ENCODE data around the gene CD163L1. TPM values are rescaled to one million over a fixed set of nuclear protein-coding genes. Genes with fewer than 3 reads are reported as not detected.

The CD163L1 gene
- total and polyA plus RNA-seq, 12 donors: 1.00 to 7.2 (median 2.5) TPM

DNA sequence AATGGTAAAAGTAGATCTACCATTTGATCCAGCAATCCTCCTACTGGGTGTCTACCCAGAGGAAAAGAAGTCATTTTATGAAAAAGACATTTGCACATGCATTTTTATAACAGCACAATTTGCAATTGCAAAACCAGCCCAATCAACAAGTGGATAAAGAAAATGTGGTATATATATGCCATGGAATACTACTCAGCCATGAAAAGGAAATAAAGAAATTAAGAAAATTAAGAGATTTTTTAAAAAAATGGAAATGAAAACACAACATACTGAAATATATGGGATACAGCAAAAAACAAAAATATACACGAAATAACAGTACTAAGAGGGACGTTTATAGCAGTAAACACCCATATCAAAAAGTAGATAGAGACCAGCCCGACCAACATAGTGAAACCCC lies 81.2 kb downstream of the CD163L1 start:
- no peak overlapping the region for H3K27ac ChIP-seq
- 82 to 84% methylated on average over 3 of the region's 3 CpGs for WGBS, 2 donors
- DNase-seq (no peak), ATAC-seq (no peak)
- H3K36me3 ChIP-seq: no peaks in the 10 kb centered on the region
- peaks cover 0 to 16% (median 0%) of the 10 kb centered on the region in 11 donors for H3K9me3 ChIP-seq
- peaks cover 0 to 6% (median 0%) of the 10 kb centered on the region in 7 donors for H3K27me3 ChIP-seq
- H3K4me3 ChIP-seq: no peak overlapping the region
- H3K4me1 ChIP-seq: no peaks in the 10 kb centered on the region
- TF ChIP-seq, protein P1, sequence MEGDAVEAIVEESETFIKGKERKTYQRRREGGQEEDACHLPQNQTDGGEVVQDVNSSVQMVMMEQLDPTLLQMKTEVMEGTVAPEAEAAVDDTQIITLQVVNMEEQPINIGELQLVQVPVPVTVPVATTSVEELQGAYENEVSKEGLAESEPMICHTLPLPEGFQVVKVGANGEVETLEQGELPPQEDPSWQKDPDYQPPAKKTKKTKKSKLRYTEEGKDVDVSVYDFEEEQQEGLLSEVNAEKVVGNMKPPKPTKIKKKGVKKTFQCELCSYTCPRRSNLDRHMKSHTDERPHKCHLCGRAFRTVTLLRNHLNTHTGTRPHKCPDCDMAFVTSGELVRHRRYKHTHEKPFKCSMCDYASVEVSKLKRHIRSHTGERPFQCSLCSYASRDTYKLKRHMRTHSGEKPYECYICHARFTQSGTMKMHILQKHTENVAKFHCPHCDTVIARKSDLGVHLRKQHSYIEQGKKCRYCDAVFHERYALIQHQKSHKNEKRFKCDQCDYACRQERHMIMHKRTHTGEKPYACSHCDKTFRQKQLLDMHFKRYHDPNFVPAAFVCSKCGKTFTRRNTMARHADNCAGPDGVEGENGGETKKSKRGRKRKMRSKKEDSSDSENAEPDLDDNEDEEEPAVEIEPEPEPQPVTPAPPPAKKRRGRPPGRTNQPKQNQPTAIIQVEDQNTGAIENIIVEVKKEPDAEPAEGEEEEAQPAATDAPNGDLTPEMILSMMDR (IDR thresholded peaks at IDR 0.05): no peak
- intact Hi-C loops (cut with DNase I): no loop called here

DNA sequence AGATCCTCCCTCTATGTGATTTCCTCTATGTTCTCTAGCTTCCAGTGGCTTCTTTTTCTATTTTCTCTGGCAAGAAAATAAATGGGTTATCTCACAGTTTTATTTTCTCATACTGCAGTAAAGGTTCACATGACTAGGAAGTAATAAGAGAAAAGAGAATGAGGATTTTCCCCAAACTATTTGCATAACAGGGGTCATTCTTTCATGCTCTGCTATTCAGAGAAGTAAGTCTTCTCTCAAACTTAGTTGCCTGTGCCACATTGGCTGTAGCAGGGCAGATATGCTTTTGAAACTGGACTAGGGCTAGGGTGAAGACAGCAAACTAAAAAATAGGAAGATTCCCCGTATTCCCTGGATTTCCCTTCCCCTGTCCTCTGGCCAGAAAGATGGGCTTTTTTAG lies 82.7 kb downstream of the CD163L1 start:
- no peak for ATAC-seq
- DNase-seq: no peak
- H3K4me1 ChIP-seq: no peaks in the 10 kb centered on the region
- no peak overlapping the region for H3K27ac ChIP-seq
- TF ChIP-seq, protein P1 (IDR thresholded peaks at IDR 0.05): no peak
- intact Hi-C loops (cut with DNase I): no loop called here
- 82 to 90% methylated on average over 1 of the region's 1 CpG for WGBS, 2 donors
- no peak overlapping the region for H3K4me3 ChIP-seq
- H3K9me3 ChIP-seq: peaks cover 0 to 16% (median 0%) of the 10 kb centered on the region in 11 donors
- peaks cover 0 to 5% (median 0%) of the 10 kb centered on the region in 9 donors for H3K36me3 ChIP-seq
- H3K27me3 ChIP-seq: peaks cover 0 to 6% (median 0%) of the 10 kb centered on the region in 7 donors

DNA sequence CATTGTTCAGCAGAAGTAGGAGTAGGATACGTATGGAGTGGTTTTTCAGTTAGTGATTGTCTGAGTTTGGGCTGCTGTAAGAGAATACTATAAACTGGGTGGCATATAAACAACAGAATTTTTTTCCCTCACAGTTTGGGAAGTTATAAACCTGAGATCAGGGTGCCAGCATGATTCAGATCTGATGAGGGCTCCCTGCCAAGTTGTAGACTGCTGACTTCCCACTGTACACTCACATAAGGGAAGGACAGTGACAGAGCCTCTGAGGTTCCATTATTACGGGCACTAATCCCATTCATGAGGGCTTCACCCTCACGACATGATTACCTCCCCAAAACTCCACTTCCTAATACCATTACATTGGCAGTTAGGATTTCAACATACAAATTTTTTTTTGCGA lies 89.4 kb downstream of the CD163L1 start:
- no peak for ATAC-seq

DNA sequence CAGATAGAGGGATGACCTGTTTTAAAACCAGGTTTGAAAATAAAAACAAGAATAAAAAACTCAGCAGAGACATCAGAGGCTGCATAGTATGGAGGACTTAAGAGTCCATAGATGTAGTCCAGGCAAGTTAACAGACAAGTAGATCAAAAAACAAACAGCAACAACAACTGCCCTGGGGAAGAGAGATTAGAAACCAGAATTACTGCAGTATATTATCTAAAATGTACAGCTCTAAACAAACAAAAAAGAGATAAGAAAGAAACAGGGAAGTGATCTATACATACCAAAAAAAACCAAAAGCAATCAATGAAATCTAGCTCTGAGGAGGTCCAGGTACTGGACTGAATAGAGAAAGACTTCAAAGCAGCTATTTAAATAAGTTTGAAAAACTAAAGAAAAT lies 91.3 kb downstream of the CD163L1 start:
- Histone ChIP-seq H3K4me1 (peaks cover 0 to 4% (median 0%) of the 10 kb centered on the region in 9 donors), H3K27ac (no peak overlapping the region), H3K36me3 (peaks cover 0 to 5% (median 0%) of the 10 kb centered on the region in 9 donors), H3K4me3 (no peak overlapping the region), H3K9me3 (no peaks in the 10 kb centered on the region), H3K27me3 (peaks cover 0 to 6% (median 0%) of the 10 kb centered on the region in 7 donors)
- ATAC-seq: no peak
- no peak for DNase-seq
- TF ChIP-seq, protein P1 (IDR thresholded peaks at IDR 0.05): no peak
- intact Hi-C loops (cut with DNase I): no loop called here

More for the DNA sequence above, 89.4 kb downstream of the CD163L1 start:
- Histone ChIP-seq H3K27me3 (peaks cover 0 to 6% (median 0%) of the 10 kb centered on the region in 7 donors), H3K9me3 (no peaks in the 10 kb centered on the region), H3K4me3 (no peak overlapping the region), H3K4me1 (peaks cover 0 to 4% (median 0%) of the 10 kb centered on the region in 9 donors), H3K36me3 (peaks cover 0 to 5% (median 0%) of the 10 kb centered on the region in 9 donors), H3K27ac (no peak overlapping the region)
- intact Hi-C loops (cut with DNase I): no loop called here
- WGBS, 2 donors: 83 to 86% methylated on average over 4 of the region's 4 CpGs
- no peak for DNase-seq
- TF ChIP-seq, protein P1 (IDR thresholded peaks at IDR 0.05): no peak

All from heart right ventricle (tissue), 16 donors.